Testis (tissue), 2 donors: ENCODE measurements around the gene TOM1L2.

Experiments used
- CTCF ChIP-seq, 3 experiments: fragments of 450-650 bp in 2 of 3; fragments of 200-600 bp in 1 of 3; sonication (generic) in 1 of 3; IDR thresholded peaks; one replicate each; pipeline ENCODE4 v1.5.1; 2016 to 2019; ENCODE audit warnings: antibody characterized with exemption in 3 of 3, mild to moderate bottlenecking in 2 of 3, moderate library complexity in 1 of 3
- POLR2A ChIP-seq: fragments of 450-650 bp; IDR thresholded peaks from one replicate; pipeline ENCODE4 v1.6.1; 2017; ENCODE audit warnings: antibody characterized with exemption, mild to moderate bottlenecking, moderate library complexity

- TF ChIP-seq POLR2A, result no peak
- no peak for TF ChIP-seq CTCF (IDR thresholded peaks at IDR 0.05)
Observed at GRCh38 chr17:17813725-17814095, 158.5 kb downstream of the TOM1L2 start.
